Keratinocyte (primary cell): ENCODE results near the gene NOTCH4. TPM values are rescaled to one million over a fixed set of nuclear protein-coding genes. Genes with fewer than 3 reads are reported as not detected.
"Not testable (repeated sequence)": the region's sequence is repeated elsewhere in the genome, so short reads cannot be mapped to it uniquely, and the experiment has no call there.

Experiments
- DNase-seq: peaks from one replicate; pipeline ENCODE4 v3.0.0-alpha.2; 2011; ENCODE audit warnings: low read depth, missing footprints, low spot score
- FAIRE-seq: peaks from 2 replicates; lab custom pipeline; 2011; peaks lifted over from hg19 to GRCh38; lab: Jason Lieb, UNC
- H2AFZ ChIP-seq: 2 replicates; pipeline ENCODE4 v1.6.0; 2012; ENCODE audit warnings: low read length, control low read depth, inconsistent platforms; ENCODE audit not compliant: control insufficient read depth
- H3K27ac ChIP-seq: 2 replicates; pipeline ENCODE4 v1.5.1; 2011; ENCODE audit warnings: low read length; ENCODE audit not compliant: control insufficient read depth, insufficient read depth
- H3K27me3 ChIP-seq: 3 replicates; pipeline ENCODE4 v1.6.0; 2011; ENCODE audit warnings: low read length; ENCODE audit not compliant: control insufficient read depth, insufficient read depth; ENCODE audit errors: extremely low read depth
- H3K36me3 ChIP-seq, 2 experiments: 2 replicates in 1 of 2; 3 replicates in 1 of 2; pipeline ENCODE4 v1.5.1; 2011; ENCODE audit warnings: low read length in 2 of 2, mild to moderate bottlenecking in 1 of 2; ENCODE audit not compliant: control insufficient read depth in 2 of 2, insufficient read depth in 2 of 2; ENCODE audit errors: extremely low read depth in 1 of 2
- H3K4me1 ChIP-seq: 3 replicates; pipeline ENCODE4 v1.5.1; 2011; ENCODE audit warnings: low read length; ENCODE audit not compliant: control insufficient read depth, insufficient read depth; ENCODE audit errors: extremely low read depth
- H3K4me2 ChIP-seq: 3 replicates; pipeline ENCODE4 v1.6.0; 2011; ENCODE audit warnings: low read depth, low read length; ENCODE audit not compliant: control insufficient read depth, insufficient read depth; ENCODE audit errors: extremely low read depth
- H3K4me3 ChIP-seq, 3 experiments: fragments of 200-600 bp in 1 of 3; sonication (generic) in 1 of 3; 2 replicates in 2 of 3; 3 replicates in 1 of 3; pipeline ENCODE4 v1.5.1; 2011 to 2016; ENCODE audit warnings: low read length in 3 of 3, mild to moderate bottlenecking in 3 of 3, control low read depth in 2 of 3, inconsistent platforms in 1 of 3, low read depth in 1 of 3, mixed read lengths in 1 of 3, mixed run types in 1 of 3, moderate library complexity in 1 of 3; ENCODE audit not compliant: control insufficient read depth in 2 of 3, insufficient read depth in 2 of 3; ENCODE audit errors: extremely low read depth in 1 of 3
- H3K79me2 ChIP-seq: 2 replicates; pipeline ENCODE4 v1.6.0; 2012; ENCODE audit warnings: low read length; ENCODE audit not compliant: control insufficient read depth, insufficient read depth
- H3K9ac ChIP-seq: 3 replicates; pipeline ENCODE4 v1.6.0; 2011; ENCODE audit warnings: low read length; ENCODE audit not compliant: control insufficient read depth, insufficient read depth; ENCODE audit errors: extremely low read depth
- H3K9me1 ChIP-seq: 3 replicates; pipeline ENCODE4 v1.6.0; 2011; ENCODE audit warnings: low read length; ENCODE audit not compliant: control insufficient read depth, insufficient read depth; ENCODE audit errors: extremely low read depth
- H3K9me3 ChIP-seq: 2 replicates; pipeline ENCODE4 v1.5.1; 2012; ENCODE audit warnings: low read depth, low read length; ENCODE audit not compliant: control insufficient read depth
- H4K20me1 ChIP-seq: 3 replicates; pipeline ENCODE4 v1.6.0; 2011; ENCODE audit warnings: low read length; ENCODE audit not compliant: control insufficient read depth, insufficient read depth; ENCODE audit errors: extremely low read depth
- CTCF ChIP-seq, 3 experiments: IDR thresholded peaks in 1 of 3; conservative IDR thresholded peaks in 1 of 3; optimal IDR thresholded peaks in 1 of 3; 2 replicates in 2 of 3; 3 replicates in 1 of 3; pipeline versions ENCODE3 to v1.5.1; 2011; ENCODE audit warnings: low read length in 3 of 3, mild to moderate bottlenecking in 3 of 3, moderate library complexity in 2 of 3, control low read depth in 1 of 3, inconsistent platforms in 1 of 3; ENCODE audit not compliant: insufficient read depth in 2 of 3; ENCODE audit errors: extremely low read depth in 1 of 3
- EZH2 ChIP-seq: IDR thresholded peaks from one replicate; pipeline ENCODE4 v1.6.1; 2012; ENCODE audit warnings: inconsistent platforms, mild to moderate bottlenecking, low read length, moderate library complexity
- dilution Hi-C: fragments of 300-500 bp; cut with MboI; formaldehyde crosslinking; loops from one replicate; pipeline ENCODE4 v1.7.0; 2020; ENCODE audit warnings: low sequenced_read_pairs; ENCODE audit not compliant: extremely low pct_ligation_motif_present
- polyA minus RNA-seq, 3 experiments: library from RNA; depleted of rRNA, polyadenylated mRNA; stranded (reverse); fragments of >200 nt; gene quantifications; 1 replicate in 1 of 3; 2 replicates in 1 of 3; 3 replicates in 1 of 3; pipeline ENCODE4 v1.2.3, GENCODE V29; 2011
- polyA plus RNA-seq, 5 experiments: library from polyadenylated mRNA; depleted of rRNA in 3 of 5; stranded (reverse) in 3 of 5; stranded (forward) in 1 of 5; unstranded in 1 of 5; fragments of >200 nt; gene quantifications; 1 replicate in 1 of 5; 2 replicates in 3 of 5; 3 replicates in 1 of 5; pipeline versions ENCODE4 v1.2.1 to v1.2.3, GENCODE V29; 2011 to 2012; ENCODE audit warnings: missing spikeins in 2 of 5, low read depth in 1 of 5, low replicate concordance in 1 of 5

NOTCH4 gene
- polyA plus RNA-seq, result 0.07 to 0.13 TPM (median 0.11 TPM) in 3 replicates
- polyA plus RNA-seq (2011; ENCODE audit: low read depth), result not detected
- 0.06 and 0.10 TPM in 2 replicates for polyA plus RNA-seq (2011; cell fraction: cytosol; rRNA removed)
- polyA plus RNA-seq (2011; cell fraction: nucleus; rRNA removed), result 0.13 and 0.23 TPM in 2 replicates
- polyA plus RNA-seq (2012; ENCODE audit: low replicate concordance), result 0.08 and 0.15 TPM in 2 replicates
- 0.07 to 0.23 TPM in 2 of 3 replicates, not detected in the other for polyA minus RNA-seq
- not detected for polyA minus RNA-seq (2011; cell fraction: cytosol; rRNA and poly(A)+ RNA removed)
- polyA minus RNA-seq (2011; cell fraction: nucleus; rRNA and poly(A)+ RNA removed), result not detected in 2 replicates

- DNase-seq (no peak), FAIRE-seq (no peak)
- no peak for TF ChIP-seq CTCF (optimal IDR thresholded peaks at IDR 0.05 in 1 of 3, IDR thresholded peaks at IDR 0.05 in 1 of 3, conservative IDR thresholded peaks at IDR 0.05 in 1 of 3; ENCODE audit: extremely low read depth in 1 of 3, insufficient read depth in 2 of 3, low read length in 3 of 3)
- Histone ChIP-seq H3K4me1 (peaks cover 4% of the 10 kb centered on the region), H3K79me2 (no peaks in the 10 kb centered on the region), H4K20me1 (no peaks in the 10 kb centered on the region), H3K4me2 (no peak within 1 kb of the TSS), H3K9me1 (no peaks in the 10 kb centered on the region), H3K9ac (no peak within 1 kb of the TSS), H3K4me3 (no peak within 1 kb of the TSS), H3K9me3 (no peaks in the 10 kb centered on the region), H2AFZ (no peak within 1 kb of the TSS), H3K27ac (no peak within 1 kb of the TSS), H3K36me3 (no peaks in the 10 kb centered on the region), H3K27me3 (peaks cover 14% of the 10 kb centered on the region)
- dilution Hi-C loops, result no loop called here
Observed at GRCh38 chr6:32223258-32224235, at the start of gene NOTCH4. Gene NOTCH4, minus strand, starts transcription at chr6:32224067. Its CDS starts 139 bp downstream, at chr6:32223928.

GRCh38 chr6:32271429-32271828 lies 47.6 kb upstream of the NOTCH4 start:
- no peak for DNase-seq
- Histone ChIP-seq H3K9me1 (no peaks in the 10 kb centered on the region), H3K9me3 (no peaks in the 10 kb centered on the region), H2AFZ (no peak overlapping the region), H3K27me3 (no peaks in the 10 kb centered on the region), H3K27ac (no peak overlapping the region), H3K4me3 (no peak overlapping the region), H3K36me3 (no peaks in the 10 kb centered on the region), H3K79me2 (no peaks in the 10 kb centered on the region), H3K9ac (no peak overlapping the region), H3K4me2 (no peak overlapping the region), H3K4me1 (no peaks in the 10 kb centered on the region), H4K20me1 (no peaks in the 10 kb centered on the region)
- dilution Hi-C loops, result no loop called here
- no peak for TF ChIP-seq EZH2
- TF ChIP-seq CTCF (optimal IDR thresholded peaks at IDR 0.05 in 1 of 3, IDR thresholded peaks at IDR 0.05 in 1 of 3, conservative IDR thresholded peaks at IDR 0.05 in 1 of 3; ENCODE audit: extremely low read depth in 1 of 3, insufficient read depth in 2 of 3, low read length in 3 of 3), result no peak
- FAIRE-seq, result no peak

- dilution Hi-C loops, FAIRE-seq, H3K4me2 ChIP-seq, H4K20me1 ChIP-seq, H3K9ac ChIP-seq, H3K4me3 ChIP-seq, H3K36me3 ChIP-seq, H3K4me1 ChIP-seq, H3K27me3 ChIP-seq, H3K79me2 ChIP-seq, H2AFZ ChIP-seq, H3K9me1 ChIP-seq, H3K9me3 ChIP-seq, H3K27ac ChIP-seq, DNase-seq: not testable (repeated sequence)
Observed at GRCh38 chr6:32268459-32268858, 44.6 kb upstream of the NOTCH4 start.
